GM19238 (cell line): ENCODE results near the gene ARID3B.
A peak's percentile ranks its signal among the peaks of the same experiment; 100 is the strongest.
"Not testable (repeated sequence)": the region's sequence is repeated elsewhere in the genome, so short reads cannot be mapped to it uniquely, and the experiment has no call there.

Experiments used
- DNase-seq: peaks from one replicate; pipeline ENCODE4 v3.0.0; 2011; ENCODE audit warnings: low spot score; ENCODE audit not compliant: insufficient read length

Gene ARID3B

GRCh38 chr15:74540761-74541493 is at the start of gene ARID3B:
TSS of gene ARID3B (plus strand) at chr15:74541220. CDS start at chr15:74543937, 2,717 bp downstream.
- DNase-seq, result peak; percentile 90

GRCh38 chr15:74496648-74497047 is 44.4 kb upstream of the ARID3B start:
- no peak for DNase-seq

GRCh38 chr15:74497584-74497983 is 43.4 kb upstream of the ARID3B start:
- no peak for DNase-seq

GRCh38 chr15:74499366-74499765 is 41.7 kb upstream of the ARID3B start:
- DNase-seq, result no peak

- DNase-seq, result no peak
These were observed 40.6 kb upstream of the ARID3B start for GRCh38 chr15:74500401-74500800.

- DNase-seq, result no peak
These were observed 38.7 kb upstream of the ARID3B start for GRCh38 chr15:74502301-74502700.

- DNase-seq, result no peak
These were observed 36.6 kb upstream of the ARID3B start for GRCh38 chr15:74504418-74504817.

GRCh38 chr15:74504836-74505235 is 36.2 kb upstream of the ARID3B start:
- DNase-seq, result no peak

- no peak for DNase-seq
These were observed 35.0 kb upstream of the ARID3B start for GRCh38 chr15:74505837-74506514.

GRCh38 chr15:74506515-74506840 is 34.5 kb upstream of the ARID3B start:
- no peak for DNase-seq

GRCh38 chr15:74511583-74511982 is 29.4 kb upstream of the ARID3B start:
- no peak for DNase-seq

GRCh38 chr15:74514059-74514458 is 27.0 kb upstream of the ARID3B start:
- not testable (repeated sequence) for DNase-seq

- no peak for DNase-seq
These were observed 23.9 kb upstream of the ARID3B start for GRCh38 chr15:74517096-74517495.

- DNase-seq, result no peak
These were observed 21.7 kb upstream of the ARID3B start for GRCh38 chr15:74519311-74519710.

- DNase-seq, result no peak
These were observed 20.6 kb upstream of the ARID3B start for GRCh38 chr15:74520407-74520806.

- no peak for DNase-seq
These were observed 17.0 kb upstream of the ARID3B start for GRCh38 chr15:74523982-74524381.

GRCh38 chr15:74525309-74525708 is 15.7 kb upstream of the ARID3B start:
- no peak for DNase-seq

- DNase-seq, result no peak
These were observed 15.1 kb upstream of the ARID3B start for GRCh38 chr15:74525945-74526344.

GRCh38 chr15:74528876-74529275 is 12.1 kb upstream of the ARID3B start:
- DNase-seq, result no peak

GRCh38 chr15:74529921-74530320 is 11.1 kb upstream of the ARID3B start:
- DNase-seq, result no peak

GRCh38 chr15:74530771-74531143 is 10.3 kb upstream of the ARID3B start:
- no peak for DNase-seq

GRCh38 chr15:74531144-74531811 is 9.7 kb upstream of the ARID3B start:
- no peak for DNase-seq
